ENCODE measurements around the gene UBE2L6.

DNA sequence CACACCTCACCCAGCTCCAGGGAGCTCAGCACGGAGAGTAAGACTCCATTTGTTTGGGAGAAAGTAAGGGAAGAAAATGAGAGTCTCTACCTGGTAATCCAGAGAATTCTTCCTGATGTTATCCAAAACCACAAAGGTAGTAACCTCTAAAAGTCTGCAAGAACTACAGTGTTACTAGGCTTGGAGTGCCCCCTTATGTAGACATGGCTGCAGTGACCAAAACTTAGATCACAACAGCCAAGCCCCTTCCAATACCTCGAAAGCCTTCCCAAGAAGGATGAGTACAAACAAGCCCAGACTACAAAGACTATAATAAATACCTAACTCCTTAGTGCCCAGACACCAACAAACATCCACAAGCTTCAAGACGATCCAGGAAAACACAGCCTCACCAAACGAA, 4.9 kb downstream of the UBE2L6 start:
- TF ChIP-seq SIN3A (IDR thresholded peaks at IDR 0.05; ENCODE audit: borderline replicate concordance, insufficient read depth, low read length) (no peak), TAF1 (IDR thresholded peaks at IDR 0.05; ENCODE audit: borderline replicate concordance, insufficient read depth, low read length) (no peak)
